ENCODE results near the gene TBRG4.
A peak's percentile ranks its signal among the peaks of the same experiment; 100 is the strongest.
"Not testable (repeated sequence)": the region's sequence is repeated elsewhere in the genome, so short reads cannot be mapped to it uniquely, and the experiment has no call there.

TBRG4 gene

GRCh38 chr7:45111298-45112223 lies at the start of gene TBRG4:
Gene TBRG4 (minus strand): TSS chr7:45111697. CDS start chr7:45109237, 2,460 bp downstream.
- DNase-seq = peak; percentile 74

GRCh38 chr7:45161138-45161537 lies 49.6 kb upstream of the TBRG4 start:
- DNase-seq = no peak

GRCh38 chr7:45160417-45160881 lies 49.0 kb upstream of the TBRG4 start:
- no peak for DNase-seq

- no peak for DNase-seq
Measured at GRCh38 chr7:45159296-45159695, 47.8 kb upstream of the TBRG4 start.

DNA sequence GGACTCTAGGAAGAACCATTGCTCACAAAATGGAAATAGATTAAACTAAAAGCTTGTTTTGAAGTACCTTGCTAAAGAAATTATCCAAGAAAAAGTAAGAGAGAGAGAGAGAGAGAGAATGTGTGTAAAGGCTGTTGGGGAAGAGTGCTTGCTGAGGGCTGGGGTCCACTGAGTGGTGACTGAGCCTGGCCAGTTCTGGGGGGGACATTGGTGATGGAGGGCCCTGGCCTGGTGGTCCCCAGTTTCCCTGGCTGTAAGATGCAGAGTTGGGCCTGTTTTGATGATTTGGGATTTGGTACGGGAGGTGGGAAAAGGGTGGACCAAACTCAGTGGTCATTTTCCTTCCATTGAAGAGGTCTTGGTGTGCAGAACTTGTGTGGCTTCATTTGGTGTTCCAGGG lies 47.0 kb upstream of the TBRG4 start:
- no peak for DNase-seq

GRCh38 chr7:45157653-45158401 lies 46.3 kb upstream of the TBRG4 start, which contains the start of gene RAMP3:
Gene RAMP3 (plus strand): TSS chr7:45157791. CDS start chr7:45157829, 38 bp downstream.
- no peak for DNase-seq

GRCh38 chr7:45157286-45157652 lies 45.8 kb upstream of the TBRG4 start:
- no peak for DNase-seq

DNA sequence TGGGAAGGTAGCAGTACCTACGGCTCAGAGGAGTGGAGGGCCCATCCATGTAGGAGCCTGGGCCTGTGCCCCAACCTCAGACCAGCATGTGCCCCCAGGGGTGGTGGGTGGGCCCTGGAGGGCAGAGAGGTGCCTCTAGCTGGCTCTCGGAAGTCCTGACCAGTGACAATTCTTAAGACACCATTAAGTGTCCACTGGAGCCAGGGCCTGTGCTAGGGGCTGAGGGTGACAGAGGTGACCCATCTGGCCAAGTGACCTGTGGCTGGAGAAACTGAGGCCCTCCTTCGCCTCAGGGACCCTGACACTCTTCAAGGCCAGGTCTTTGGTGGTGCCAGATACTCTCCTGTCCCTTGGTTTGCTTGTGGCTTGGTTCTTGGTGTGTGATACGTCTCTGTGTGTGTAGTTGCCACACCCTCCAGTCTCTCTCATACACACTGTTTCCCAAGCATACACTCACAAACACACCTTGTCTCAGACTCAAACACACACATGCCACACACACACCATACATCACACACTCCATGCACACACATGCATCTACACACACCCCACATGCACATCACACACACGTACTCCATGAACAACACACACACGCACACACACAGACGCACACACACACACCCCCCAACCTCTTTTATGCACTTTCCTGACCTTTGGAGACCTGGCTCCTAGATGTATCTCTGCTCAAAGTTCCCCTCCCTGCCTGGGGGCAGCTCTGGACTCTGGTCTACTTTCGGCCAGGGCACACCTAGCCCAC lies 45.2 kb upstream of the TBRG4 start:
- DNase-seq = no peak

DNA sequence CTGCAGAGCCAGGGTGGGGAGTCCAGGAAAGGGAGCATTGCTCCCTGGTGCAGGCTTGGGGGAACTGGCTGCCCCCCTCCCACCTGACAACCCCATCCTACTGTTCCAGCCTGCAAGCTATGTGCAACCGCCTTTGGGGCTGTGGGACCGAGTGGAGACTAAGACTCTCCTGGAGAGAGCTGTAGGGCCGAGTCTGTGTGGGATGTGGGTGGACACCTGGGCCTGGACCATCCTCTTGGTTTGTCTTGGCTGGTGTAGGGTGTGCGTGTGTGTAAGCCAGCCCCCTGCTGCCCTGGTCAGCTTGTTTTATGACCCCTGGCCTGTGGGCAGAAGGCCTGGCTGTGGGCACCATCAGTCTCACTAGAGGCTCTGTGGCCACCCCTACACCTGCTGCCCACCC lies 44.4 kb upstream of the TBRG4 start:
- DNase-seq = no peak

- no peak for DNase-seq
Measured at GRCh38 chr7:45155357-45155900, 43.9 kb upstream of the TBRG4 start.

DNA sequence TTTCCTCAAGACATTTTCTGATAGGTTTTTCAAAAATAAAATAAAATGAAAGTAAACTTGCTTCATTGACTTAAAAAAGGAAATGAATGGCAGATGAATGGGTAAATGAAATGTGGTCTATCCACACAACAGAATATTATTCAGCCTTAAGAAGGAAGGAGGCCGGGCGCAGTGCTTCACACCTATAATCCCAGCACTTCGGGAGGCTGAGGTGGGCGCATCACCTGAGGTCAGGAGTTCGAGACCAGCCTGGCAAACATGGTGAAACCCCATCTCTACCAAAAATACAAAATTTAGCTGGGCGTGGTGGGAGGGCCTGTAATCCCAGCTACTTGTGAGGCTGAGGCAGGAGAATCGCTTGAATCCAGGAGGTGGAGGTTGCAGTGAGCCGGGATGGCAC lies 42.4 kb upstream of the TBRG4 start:
- not testable (repeated sequence) for DNase-seq

GRCh38 chr7:45153233-45153632 lies 41.7 kb upstream of the TBRG4 start:
- DNase-seq = no peak

DNA sequence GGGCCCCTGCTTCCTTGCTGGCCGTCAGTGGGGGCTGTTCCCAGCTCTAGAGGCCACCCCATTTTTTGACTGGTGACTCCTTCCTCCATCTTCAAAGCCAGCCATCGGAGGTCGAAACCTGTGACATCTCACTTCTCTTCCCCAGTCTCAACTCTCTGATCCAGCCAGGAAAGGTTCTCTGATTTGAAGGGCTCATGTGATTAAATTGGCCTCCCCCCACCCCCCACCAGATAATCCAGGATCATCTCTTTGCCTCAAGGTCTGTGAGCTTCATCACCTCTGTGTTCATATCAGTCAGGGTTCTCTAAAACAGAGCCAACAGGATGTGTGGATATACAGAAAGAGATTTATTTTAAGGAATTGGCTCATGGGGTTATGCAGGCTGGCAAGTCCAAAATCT lies 40.5 kb upstream of the TBRG4 start:
- no peak for DNase-seq

DNA sequence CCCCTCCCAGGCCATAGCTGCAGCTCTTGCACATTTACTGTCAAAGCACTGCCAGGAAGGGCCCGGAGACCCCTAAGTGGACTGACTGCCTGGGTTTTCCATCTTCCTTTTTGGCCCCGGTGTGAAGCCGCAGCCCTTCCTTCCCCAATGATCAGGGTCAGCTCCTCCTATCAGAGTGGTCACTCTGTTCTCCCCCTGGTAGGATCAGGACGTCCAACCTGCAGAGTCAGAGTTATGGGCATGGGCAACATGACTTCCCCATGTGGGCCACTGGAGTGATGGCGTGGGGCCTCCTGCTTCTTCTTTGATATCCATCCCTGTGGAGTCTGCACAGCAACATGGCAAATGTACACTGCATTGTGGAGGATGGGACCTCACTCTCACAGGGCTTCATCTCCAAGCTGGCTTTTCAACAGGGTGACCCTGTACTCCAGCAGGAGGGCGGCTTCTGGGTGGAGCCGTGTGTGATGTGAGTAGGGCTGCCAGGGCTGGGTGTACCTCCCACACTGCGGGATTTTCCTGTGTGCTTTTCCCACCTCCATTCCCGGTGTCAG lies 39.7 kb upstream of the TBRG4 start:
- no peak for DNase-seq

- no peak for DNase-seq
Measured at GRCh38 chr7:45150199-45150598, 38.7 kb upstream of the TBRG4 start.

DNA sequence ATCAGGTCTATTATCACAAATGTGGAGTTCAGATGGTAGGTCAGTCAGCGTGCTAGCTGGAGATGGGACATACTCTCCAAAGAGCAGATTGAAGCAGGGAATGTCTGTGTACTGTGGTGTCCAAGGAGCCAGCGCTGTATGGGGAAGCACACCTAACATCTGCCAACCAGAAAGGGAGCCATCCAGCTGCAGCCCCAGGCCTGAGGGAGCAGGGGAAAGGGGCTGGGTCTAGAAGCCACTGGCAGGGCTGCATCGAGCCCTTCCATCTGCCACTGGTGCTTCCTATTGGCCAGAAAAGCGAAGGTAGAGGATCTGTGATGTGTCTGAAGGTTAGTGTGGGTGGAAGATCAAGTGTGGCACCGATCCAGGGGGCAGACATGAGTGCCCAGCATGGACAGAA lies 38.1 kb upstream of the TBRG4 start:
- DNase-seq = no peak

DNA sequence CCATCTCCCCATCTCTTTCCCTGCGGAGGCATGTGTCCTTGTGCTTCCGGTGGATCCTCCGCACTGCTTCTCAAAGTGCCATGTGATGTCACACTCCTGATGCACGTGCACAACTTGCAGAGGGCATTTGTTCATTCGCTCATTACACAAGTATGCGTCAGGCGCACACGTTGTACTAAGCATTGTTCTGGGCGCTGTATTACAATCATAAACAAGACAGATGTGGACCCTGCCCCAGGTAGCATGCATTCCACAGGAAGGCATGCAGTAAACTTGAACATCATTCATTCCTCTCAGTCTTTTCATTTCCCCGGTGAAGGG lies 37.1 kb upstream of the TBRG4 start:
- no peak for DNase-seq

DNA sequence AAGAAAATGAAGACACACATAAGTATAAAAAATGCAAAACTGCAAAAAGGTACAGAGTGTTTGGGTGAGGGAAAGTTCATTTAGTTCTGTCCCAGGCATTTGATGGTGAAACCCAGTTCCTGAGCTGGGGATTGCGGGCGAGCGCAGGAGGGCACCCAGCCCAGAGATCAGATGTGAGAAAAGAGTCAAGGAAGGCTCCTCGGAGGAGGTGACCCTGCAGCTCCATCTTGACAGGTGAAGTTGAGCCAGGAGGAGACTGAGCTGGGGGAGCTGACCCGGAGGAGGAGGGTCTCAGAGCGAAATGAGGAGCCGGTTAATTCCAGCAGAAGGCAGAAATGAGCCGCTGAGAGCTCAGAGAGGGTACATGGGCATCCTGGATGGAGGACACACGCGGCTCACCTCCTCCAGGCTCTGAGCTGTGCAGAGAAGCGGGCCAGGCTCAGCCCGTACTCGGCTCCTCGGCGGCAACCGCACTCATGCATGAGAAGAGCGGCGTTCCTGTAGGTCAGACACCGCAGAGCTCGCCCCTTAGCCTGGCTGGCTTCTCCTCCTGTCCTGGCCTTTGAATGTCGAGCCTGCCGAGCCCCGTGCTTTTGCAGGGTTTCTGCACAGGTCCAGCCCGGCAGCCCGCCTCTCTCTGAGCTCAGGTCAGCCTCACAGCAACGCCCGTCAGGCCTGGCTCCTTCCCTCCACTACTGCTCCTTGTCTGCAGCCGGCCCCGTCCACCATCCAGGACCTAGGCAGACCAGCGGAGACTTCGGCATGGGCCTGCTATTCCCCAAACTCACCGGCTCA lies 36.6 kb upstream of the TBRG4 start:
- DNase-seq = no peak

GRCh38 chr7:45146531-45147379 lies 35.3 kb upstream of the TBRG4 start:
- no peak for DNase-seq

DNA sequence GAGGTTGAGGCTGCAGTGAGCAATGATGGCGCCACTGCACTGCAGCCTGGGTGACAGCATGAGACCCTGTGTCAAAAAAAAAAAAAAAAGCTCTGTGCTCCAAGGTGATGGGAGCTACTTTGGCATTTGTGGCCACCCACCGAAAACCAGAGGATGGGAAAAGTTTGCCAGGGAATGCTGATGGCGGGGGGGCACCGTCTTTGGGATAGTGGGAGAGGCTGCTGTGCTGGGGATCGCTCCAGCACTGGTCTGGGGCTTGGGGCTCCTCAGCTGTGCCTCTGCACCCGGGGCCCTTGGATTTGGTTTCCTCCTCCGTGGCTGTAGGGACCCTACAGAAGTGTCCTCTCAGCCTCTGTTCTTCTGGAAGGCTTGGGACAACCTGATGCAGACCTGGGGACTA lies 34.4 kb upstream of the TBRG4 start:
- DNase-seq = no peak

DNA sequence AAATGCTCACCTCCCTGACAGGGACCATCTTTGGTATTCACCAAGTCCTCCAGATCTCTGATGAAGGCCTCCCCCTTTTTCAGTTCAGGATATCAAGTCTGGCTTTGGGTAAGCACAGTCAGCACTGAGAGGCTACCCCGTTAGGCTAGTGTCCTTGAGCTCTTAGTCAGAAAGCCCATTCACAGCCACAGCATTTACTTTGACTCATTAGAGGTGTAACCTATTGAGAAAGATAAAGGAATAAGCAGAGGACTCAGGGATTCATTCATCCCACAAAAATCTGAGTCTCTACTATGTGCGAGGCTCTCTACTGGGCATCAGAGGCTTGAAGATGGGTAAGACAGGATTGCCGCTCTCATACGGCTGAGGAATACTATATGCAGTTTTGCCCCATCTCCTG lies 32.1 kb upstream of the TBRG4 start:
- DNase-seq = no peak
